ENCODE results near the gene RIMBP2. TPM values are rescaled to one million over a fixed set of nuclear protein-coding genes. Genes with fewer than 3 reads are reported as not detected.

The RIMBP2 gene
- total and polyA plus RNA-seq, 2 experiments from 2014 or later = not detected

GRCh38 chr12:130606231-130606630, 109.9 kb downstream of the RIMBP2 start:
- no peaks in the 10 kb centered on the region for H3K27me3 ChIP-seq (replicated peaks; ENCODE audit: insufficient read depth)
- no peaks in the 10 kb centered on the region for H3K9me2 ChIP-seq (ENCODE audit: insufficient read depth)
- no peak overlapping the region for H3K4me2 ChIP-seq (ENCODE audit: unreplicated experiment)
- WGBS, 2 experiments (ENCODE audit: low coverage in 1 of 2, low lambda C conversion rate in 2 of 2, missing lambda C conversion rate in 2 of 2) = 62 to 64% methylated on average over 12 of the region's 12 CpGs
- no peak for DNase-seq
- no peaks in the 10 kb centered on the region for H3K36me3 ChIP-seq (ENCODE audit: low read depth)
- no peak overlapping the region for H3K9ac ChIP-seq
- TF ChIP-seq EZH2phosphoT487 (IDR thresholded peaks at IDR 0.05; ENCODE audit: insufficient read depth, low read depth) (no peak), EZH2 (IDR thresholded peaks at IDR 0.05; ENCODE audit: insufficient read depth, poor library complexity, severe bottlenecking) (no peak)
- H3K79me2 ChIP-seq (ENCODE audit: insufficient read depth) = no peaks in the 10 kb centered on the region
- no peak overlapping the region for H2AFZ ChIP-seq
- no peak overlapping the region for H3K4me3 ChIP-seq
- no peaks in the 10 kb centered on the region for H4K20me1 ChIP-seq (ENCODE audit: insufficient read depth)
- H3K4me1 ChIP-seq (ENCODE audit: insufficient read depth) = no peaks in the 10 kb centered on the region
- no peaks in the 10 kb centered on the region for H3K9me3 ChIP-seq (ENCODE audit: low read depth)
- H3F3A ChIP-seq (ENCODE audit: insufficient read depth) = no peaks in the 10 kb centered on the region
- H3K27ac ChIP-seq = no peak overlapping the region
- in situ Hi-C loops (cut with MboI) = no loop called here

DNA sequence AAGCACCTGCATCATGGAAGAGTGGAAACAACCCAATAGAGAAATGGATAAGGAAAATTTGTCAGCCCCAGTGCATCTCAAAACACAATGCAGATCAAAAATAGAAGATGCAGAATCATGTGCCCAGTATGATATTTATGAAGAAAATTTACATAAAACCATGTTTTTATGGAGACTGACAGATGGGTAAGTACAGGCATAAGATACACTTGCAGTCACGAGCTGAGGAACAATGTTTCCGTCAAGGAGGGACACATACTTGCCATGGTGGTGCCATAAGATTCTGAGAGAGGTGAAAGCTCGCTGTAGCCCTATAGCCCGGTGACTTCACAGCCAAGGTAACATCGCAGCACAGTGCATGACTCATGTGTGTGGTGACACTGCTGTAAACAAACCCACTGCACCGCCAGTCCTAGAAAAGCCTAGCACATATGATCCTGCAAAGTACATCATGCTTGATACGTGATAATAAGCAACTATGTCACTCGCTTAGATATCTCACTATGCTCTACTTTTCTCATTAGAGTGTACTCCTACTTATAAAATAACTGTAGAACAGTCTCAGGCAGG, 112.6 kb downstream of the RIMBP2 start:
- 36 to 51% methylated on average over 8 of the region's 8 CpGs for WGBS, 2 experiments (ENCODE audit: low coverage in 1 of 2, low lambda C conversion rate in 2 of 2, missing lambda C conversion rate in 2 of 2)
- no peaks in the 10 kb centered on the region for H3K79me2 ChIP-seq (ENCODE audit: insufficient read depth)
- no peaks in the 10 kb centered on the region for H3K27me3 ChIP-seq (replicated peaks; ENCODE audit: insufficient read depth)
- H3K9ac ChIP-seq = no peak overlapping the region
- H4K20me1 ChIP-seq (ENCODE audit: insufficient read depth) = no peaks in the 10 kb centered on the region
- H3F3A ChIP-seq (ENCODE audit: insufficient read depth) = no peaks in the 10 kb centered on the region
- in situ Hi-C loops (cut with MboI) = no loop called here
- no peaks in the 10 kb centered on the region for H3K9me3 ChIP-seq (ENCODE audit: low read depth)
- H2AFZ ChIP-seq = no peak overlapping the region
- no peaks in the 10 kb centered on the region for H3K4me1 ChIP-seq (ENCODE audit: insufficient read depth)
- H3K27ac ChIP-seq = no peak overlapping the region
- no peaks in the 10 kb centered on the region for H3K36me3 ChIP-seq (ENCODE audit: low read depth)
- TF ChIP-seq EZH2 (IDR thresholded peaks at IDR 0.05; ENCODE audit: insufficient read depth, poor library complexity, severe bottlenecking) = no peak
- no peak for TF ChIP-seq EZH2phosphoT487 (IDR thresholded peaks at IDR 0.05; ENCODE audit: insufficient read depth, low read depth)
- no peaks in the 10 kb centered on the region for H3K9me2 ChIP-seq (ENCODE audit: insufficient read depth)
- DNase-seq = no peak
- H3K4me3 ChIP-seq = no peak overlapping the region
- no peak overlapping the region for H3K4me2 ChIP-seq (ENCODE audit: unreplicated experiment)

DNA sequence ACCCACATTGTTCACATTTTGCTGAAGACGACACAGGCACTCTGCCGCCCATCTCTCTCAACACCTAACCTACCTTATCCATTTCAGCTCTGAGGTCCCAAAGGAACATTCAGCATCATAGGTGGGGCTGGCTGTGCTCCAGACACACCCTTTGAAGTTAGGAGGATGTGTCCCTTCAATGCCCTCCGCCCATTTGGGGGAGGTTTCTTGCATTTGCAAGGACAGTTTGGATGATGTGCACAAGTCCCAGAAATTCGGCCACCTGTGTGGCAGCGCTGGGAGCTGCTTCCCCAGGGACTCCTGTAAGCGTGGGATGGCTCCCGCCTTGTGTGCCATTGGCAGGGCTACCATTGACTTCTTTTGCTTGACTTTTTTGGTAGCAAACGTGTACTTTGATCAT, 113.8 kb downstream of the RIMBP2 start:
- in situ Hi-C loops (cut with MboI) = no loop called here
- no peak for DNase-seq
- Histone ChIP-seq H3F3A (ENCODE audit: insufficient read depth) (no peaks in the 10 kb centered on the region), H3K9me3 (ENCODE audit: low read depth) (no peaks in the 10 kb centered on the region), H2AFZ (no peak overlapping the region), H3K4me1 (ENCODE audit: insufficient read depth) (no peaks in the 10 kb centered on the region), H3K9ac (no peak overlapping the region), H3K27me3 (replicated peaks; ENCODE audit: insufficient read depth) (no peaks in the 10 kb centered on the region), H3K4me2 (ENCODE audit: unreplicated experiment) (no peak overlapping the region), H3K27ac (no peak overlapping the region), H4K20me1 (ENCODE audit: insufficient read depth) (no peaks in the 10 kb centered on the region), H3K4me3 (no peak overlapping the region), H3K79me2 (ENCODE audit: insufficient read depth) (no peaks in the 10 kb centered on the region), H3K36me3 (ENCODE audit: low read depth) (no peaks in the 10 kb centered on the region), H3K9me2 (ENCODE audit: insufficient read depth) (no peaks in the 10 kb centered on the region)
- no peak for TF ChIP-seq EZH2phosphoT487 (IDR thresholded peaks at IDR 0.05; ENCODE audit: insufficient read depth, low read depth)
- no peak for TF ChIP-seq EZH2 (IDR thresholded peaks at IDR 0.05; ENCODE audit: insufficient read depth, poor library complexity, severe bottlenecking)
- WGBS, 2 experiments (ENCODE audit: low coverage in 1 of 2, low lambda C conversion rate in 2 of 2, missing lambda C conversion rate in 2 of 2) = 45 to 47% methylated on average over 8 of the region's 8 CpGs

- H3K27ac ChIP-seq = no peak overlapping the region
- in situ Hi-C loops (cut with MboI) = no loop called here
Observed at GRCh38 chr12:130601327-130601726, 114.8 kb downstream of the RIMBP2 start.

DNA sequence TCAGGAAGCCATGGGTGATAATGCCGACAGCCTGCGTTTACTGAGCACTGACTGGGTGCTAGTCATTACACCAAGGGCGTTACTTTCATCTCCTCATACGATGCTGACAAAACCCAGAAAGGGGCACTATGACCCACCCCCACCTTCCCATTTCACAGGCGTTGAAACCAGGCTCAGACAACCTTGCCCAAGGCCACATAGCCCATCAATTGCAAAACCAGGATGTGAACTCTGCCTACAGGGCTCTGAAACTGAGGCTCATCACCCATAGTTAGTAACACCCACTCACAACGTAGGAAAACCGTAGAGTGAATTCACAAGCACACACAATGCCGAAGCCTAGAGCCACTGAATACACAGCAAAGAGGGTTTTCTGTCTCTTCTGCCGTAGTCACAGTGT, 119.9 kb downstream of the RIMBP2 start:
- H4K20me1 ChIP-seq (ENCODE audit: insufficient read depth) = no peaks in the 10 kb centered on the region
- H3K9ac ChIP-seq = no peak overlapping the region
- DNase-seq = no peak

More at GRCh38 chr12:130601327-130601726, 114.8 kb downstream of the RIMBP2 start:
- no peak for TF ChIP-seq EZH2 (IDR thresholded peaks at IDR 0.05; ENCODE audit: insufficient read depth, poor library complexity, severe bottlenecking)
- no peak for TF ChIP-seq EZH2phosphoT487 (IDR thresholded peaks at IDR 0.05; ENCODE audit: insufficient read depth, low read depth)
- DNase-seq = no peak
- Histone ChIP-seq H3K36me3 (ENCODE audit: low read depth) (no peaks in the 10 kb centered on the region), H2AFZ (no peak overlapping the region), H4K20me1 (ENCODE audit: insufficient read depth) (no peaks in the 10 kb centered on the region), H3K9me3 (ENCODE audit: low read depth) (no peaks in the 10 kb centered on the region), H3K4me1 (ENCODE audit: insufficient read depth) (no peaks in the 10 kb centered on the region), H3K79me2 (ENCODE audit: insufficient read depth) (no peaks in the 10 kb centered on the region), H3K27me3 (replicated peaks; ENCODE audit: insufficient read depth) (no peaks in the 10 kb centered on the region), H3K9me2 (ENCODE audit: insufficient read depth) (no peaks in the 10 kb centered on the region), H3K9ac (no peak overlapping the region), H3K4me3 (no peak overlapping the region), H3K4me2 (ENCODE audit: unreplicated experiment) (no peak overlapping the region), H3F3A (ENCODE audit: insufficient read depth) (no peaks in the 10 kb centered on the region)
- 30 to 40% methylated on average over 1 of the region's 1 CpG for WGBS, 2 experiments (ENCODE audit: low coverage in 1 of 2, low lambda C conversion rate in 2 of 2, missing lambda C conversion rate in 2 of 2)

More for the DNA sequence above, 119.9 kb downstream of the RIMBP2 start:
- no peaks in the 10 kb centered on the region for H3K79me2 ChIP-seq (ENCODE audit: insufficient read depth)
- H3K9me3 ChIP-seq (ENCODE audit: low read depth) = no peaks in the 10 kb centered on the region
- 24 to 27% methylated on average over 9 of the region's 9 CpGs for WGBS, 2 experiments (ENCODE audit: low coverage in 1 of 2, low lambda C conversion rate in 2 of 2, missing lambda C conversion rate in 2 of 2)
- H3K27ac ChIP-seq = no peak overlapping the region
- in situ Hi-C loops (cut with MboI) = no loop called here
- no peaks in the 10 kb centered on the region for H3K9me2 ChIP-seq (ENCODE audit: insufficient read depth)
- H2AFZ ChIP-seq = no peak overlapping the region
- no peaks in the 10 kb centered on the region for H3F3A ChIP-seq (ENCODE audit: insufficient read depth)
- no peaks in the 10 kb centered on the region for H3K27me3 ChIP-seq (replicated peaks; ENCODE audit: insufficient read depth)
- TF ChIP-seq EZH2phosphoT487 (IDR thresholded peaks at IDR 0.05; ENCODE audit: insufficient read depth, low read depth) (no peak), EZH2 (IDR thresholded peaks at IDR 0.05; ENCODE audit: insufficient read depth, poor library complexity, severe bottlenecking) (no peak)
- no peaks in the 10 kb centered on the region for H3K36me3 ChIP-seq (ENCODE audit: low read depth)
- H3K4me1 ChIP-seq (ENCODE audit: insufficient read depth) = no peaks in the 10 kb centered on the region
- H3K4me2 ChIP-seq (ENCODE audit: unreplicated experiment) = no peak overlapping the region
- H3K4me3 ChIP-seq = no peak overlapping the region
